ENCODE measurements around the gene NEDD4L. TPM values are rescaled to one million over a fixed set of nuclear protein-coding genes. Genes with fewer than 3 reads are reported as not detected.

The NEDD4L gene
- total RNA-seq, 1 experiment from 2014 or later = 57.4 TPM

DNA sequence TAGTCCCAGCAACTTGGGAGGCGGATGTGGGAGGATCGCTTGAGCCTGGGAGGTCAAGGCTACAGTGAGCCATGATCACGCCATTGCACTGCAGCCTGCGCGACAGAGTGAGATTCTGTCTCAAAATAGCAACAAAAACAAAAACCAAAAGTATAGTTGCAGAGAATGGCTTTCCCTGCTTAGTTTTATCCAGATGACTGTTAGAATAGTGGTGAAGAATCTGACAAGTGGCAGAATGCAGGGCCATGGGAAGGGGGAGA lies 53.8 kb downstream of the NEDD4L start:
- intact Hi-C loops (cut with micrococcal nuclease; ENCODE audit: unreplicated experiment) = no loop called here
- no peak overlapping the region for H2AFZ ChIP-seq
- ChIA-PET POLR2A (ENCODE audit: unreplicated experiment) (no interaction called here), CTCF (no interaction called here)
- TF ChIP-seq EZH2 (IDR thresholded peaks at IDR 0.05; ENCODE audit: low read depth) = no peak
- TF ChIP-seq, protein P1, sequence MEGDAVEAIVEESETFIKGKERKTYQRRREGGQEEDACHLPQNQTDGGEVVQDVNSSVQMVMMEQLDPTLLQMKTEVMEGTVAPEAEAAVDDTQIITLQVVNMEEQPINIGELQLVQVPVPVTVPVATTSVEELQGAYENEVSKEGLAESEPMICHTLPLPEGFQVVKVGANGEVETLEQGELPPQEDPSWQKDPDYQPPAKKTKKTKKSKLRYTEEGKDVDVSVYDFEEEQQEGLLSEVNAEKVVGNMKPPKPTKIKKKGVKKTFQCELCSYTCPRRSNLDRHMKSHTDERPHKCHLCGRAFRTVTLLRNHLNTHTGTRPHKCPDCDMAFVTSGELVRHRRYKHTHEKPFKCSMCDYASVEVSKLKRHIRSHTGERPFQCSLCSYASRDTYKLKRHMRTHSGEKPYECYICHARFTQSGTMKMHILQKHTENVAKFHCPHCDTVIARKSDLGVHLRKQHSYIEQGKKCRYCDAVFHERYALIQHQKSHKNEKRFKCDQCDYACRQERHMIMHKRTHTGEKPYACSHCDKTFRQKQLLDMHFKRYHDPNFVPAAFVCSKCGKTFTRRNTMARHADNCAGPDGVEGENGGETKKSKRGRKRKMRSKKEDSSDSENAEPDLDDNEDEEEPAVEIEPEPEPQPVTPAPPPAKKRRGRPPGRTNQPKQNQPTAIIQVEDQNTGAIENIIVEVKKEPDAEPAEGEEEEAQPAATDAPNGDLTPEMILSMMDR (conservative IDR thresholded peaks at IDR 0.05) = no peak
- H3K79me2 ChIP-seq (ENCODE audit: low read depth) = peaks cover 67% of the 10 kb centered on the region
- no peaks in the 10 kb centered on the region for H3K36me3 ChIP-seq (ENCODE audit: low read depth)
- peak overlapping the region; percentile 63 for H3K27ac ChIP-seq
- no TSS peak for BruUV-seq (replicated peaks)
- H3F3A ChIP-seq (ENCODE audit: insufficient read depth, low read depth) = peaks cover 26% of the 10 kb centered on the region
- H4K20me1 ChIP-seq (ENCODE audit: insufficient read depth) = no peaks in the 10 kb centered on the region
- H3K4me2 ChIP-seq = peak overlapping the region; percentile 34
- H3K27me3 ChIP-seq (ENCODE audit: insufficient read depth, low read depth) = no peaks in the 10 kb centered on the region
- DNase-seq = no peak
- H3K4me1 ChIP-seq (replicated peaks; ENCODE audit: insufficient read depth) = peaks cover 51% of the 10 kb centered on the region
- H3K9me3 ChIP-seq (ENCODE audit: insufficient read depth, low read depth) = no peaks in the 10 kb centered on the region
- no peaks in the 10 kb centered on the region for H3K9me2 ChIP-seq (ENCODE audit: insufficient read depth)
- no peak overlapping the region for H3K4me3 ChIP-seq

DNA sequence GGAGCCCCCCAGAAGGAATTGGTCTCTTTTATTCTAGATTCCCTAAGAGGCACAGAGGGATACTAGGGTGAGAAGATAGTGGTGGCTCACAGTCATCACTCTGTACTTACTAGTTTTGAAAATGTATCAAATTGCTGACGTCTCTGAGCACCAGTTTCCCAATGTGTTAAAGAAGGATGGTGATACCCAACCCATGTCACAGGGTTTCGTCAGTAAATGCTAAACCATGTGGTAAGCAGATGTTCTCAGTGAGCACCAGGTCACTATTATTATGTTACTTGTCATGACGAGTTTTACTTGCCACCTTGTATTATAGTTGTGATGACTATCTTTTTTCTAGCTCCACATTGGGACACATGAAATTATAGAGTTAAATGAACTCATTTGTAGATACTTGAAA lies 54.7 kb downstream of the NEDD4L start:
- H3K4me2 ChIP-seq = no peak overlapping the region
- H3K9me3 ChIP-seq (ENCODE audit: insufficient read depth, low read depth) = no peaks in the 10 kb centered on the region

DNA sequence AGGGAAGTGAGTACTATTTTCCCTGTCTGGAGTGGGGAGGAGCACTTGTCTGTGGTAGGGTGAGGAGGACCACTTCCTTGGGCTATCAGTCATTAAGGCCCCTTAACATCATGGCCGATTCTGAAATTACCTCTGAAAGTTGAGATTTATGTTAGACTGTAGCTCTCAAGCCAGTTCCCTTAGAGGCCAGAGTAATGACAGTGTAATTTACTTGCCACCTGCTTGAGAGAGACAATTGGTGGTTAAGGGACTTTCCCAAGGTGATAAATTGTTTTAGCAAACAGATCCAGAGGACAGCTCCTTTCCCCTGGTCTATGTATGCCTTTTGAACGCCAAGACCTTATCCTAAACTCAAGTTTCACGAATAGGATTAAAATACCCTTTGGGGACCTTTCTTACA lies 56.1 kb downstream of the NEDD4L start:
- intact Hi-C loops (cut with micrococcal nuclease; ENCODE audit: unreplicated experiment) = no loop called here
- Histone ChIP-seq H3K27ac (peak overlapping the region; percentile 16; the same call in 1 of the 2 replicates), H3K79me2 (ENCODE audit: low read depth) (peaks cover 60% of the 10 kb centered on the region), H3K36me3 (ENCODE audit: low read depth) (no peaks in the 10 kb centered on the region; the same call in 1 of the 2 replicates), H3K4me1 (replicated peaks; ENCODE audit: insufficient read depth) (peaks cover 28% of the 10 kb centered on the region), H3F3A (ENCODE audit: insufficient read depth, low read depth) (peaks cover 14% of the 10 kb centered on the region; the same call in 1 of the 2 replicates), H2AFZ (no peak overlapping the region), H4K20me1 (ENCODE audit: insufficient read depth) (no peaks in the 10 kb centered on the region), H3K27me3 (ENCODE audit: insufficient read depth, low read depth) (no peaks in the 10 kb centered on the region), H3K9me2 (ENCODE audit: insufficient read depth) (no peaks in the 10 kb centered on the region), H3K4me3 (no peak overlapping the region), H3K9me3 (ENCODE audit: insufficient read depth, low read depth) (no peaks in the 10 kb centered on the region), H3K4me2 (no peak overlapping the region)
- ChIA-PET POLR2A (ENCODE audit: unreplicated experiment) (no interaction called here), CTCF (no interaction called here)
- DNase-seq = no peak
- no peak for TF ChIP-seq EZH2 (IDR thresholded peaks at IDR 0.05; ENCODE audit: low read depth)
- TF ChIP-seq, protein P1 (conservative IDR thresholded peaks at IDR 0.05) = no peak
- BruUV-seq (replicated peaks) = no TSS peak

More for the DNA sequence above, 54.7 kb downstream of the NEDD4L start:
- Histone ChIP-seq H4K20me1 (ENCODE audit: insufficient read depth) (no peaks in the 10 kb centered on the region), H3F3A (ENCODE audit: insufficient read depth, low read depth) (peaks cover 22% of the 10 kb centered on the region), H3K27me3 (ENCODE audit: insufficient read depth, low read depth) (no peaks in the 10 kb centered on the region), H3K79me2 (ENCODE audit: low read depth) (peaks cover 66% of the 10 kb centered on the region), H3K9me2 (ENCODE audit: insufficient read depth) (no peaks in the 10 kb centered on the region), H3K36me3 (ENCODE audit: low read depth) (no peaks in the 10 kb centered on the region), H3K4me1 (replicated peaks; ENCODE audit: insufficient read depth) (peaks cover 43% of the 10 kb centered on the region), H3K4me3 (no peak overlapping the region), H2AFZ (no peak overlapping the region), H3K27ac (no peak overlapping the region)
- DNase-seq = no peak
- ChIA-PET CTCF (interaction anchor here (0.6 kb wide), 1 partner anchor 100 kb away, joined by 3 read pairs; no protein-coding TSS in a partner anchor), POLR2A (ENCODE audit: unreplicated experiment) (interaction anchor here (0.6 kb wide), 1 partner anchor 116 kb away, joined by 6 read pairs; no protein-coding TSS in a partner anchor)
- no peak for TF ChIP-seq EZH2 (IDR thresholded peaks at IDR 0.05; ENCODE audit: low read depth)
- TF ChIP-seq, protein P1 (conservative IDR thresholded peaks at IDR 0.05) = no peak
- intact Hi-C loops (cut with micrococcal nuclease; ENCODE audit: unreplicated experiment) = no loop called here
- no TSS peak for BruUV-seq (replicated peaks)

Data from PC-9 (cell line).